WTC11 (cell line): Measurements from ENCODE around the gene CIB2. TPM values are rescaled to one million over a fixed set of nuclear protein-coding genes. Genes with fewer than 3 reads are reported as not detected.

Source experiments
- ATAC-seq: fragments of 200-7000 bp; cut with Tn5 transposase; 2 replicates; pipeline ENCODE4 v1.10.0; 2021; ENCODE audit warnings: mild to moderate bottlenecking, moderate library complexity
- CTCF ChIA-PET: fragments of 300-600 bp; sonication (Branson Sonifier 250); formaldehyde crosslinking; loops from one replicate; lab custom pipeline; 2021; ENCODE audit warnings: antibody characterized with exemption; lab: Charles Lee
- POLR2A ChIA-PET: fragments of 350-600 bp; sonication (Branson Sonifier 250); formaldehyde crosslinking; loops from one replicate; lab custom pipeline; 2021; ENCODE audit warnings: antibody characterized with exemption; lab: Charles Lee
- DNase-seq: peaks from one replicate; pipeline ENCODE4 v3.0.0; 2021; ENCODE audit warnings: low spot score
- H3K27ac Mint-ChIP-seq: 2 replicates; pipeline ENCODE4 v1.8.0; 2021; ENCODE audit warnings: mixed read lengths
- H3K27me3 Mint-ChIP-seq: 2 replicates; pipeline ENCODE4 v1.8.0; 2021; ENCODE audit warnings: low read depth, mild to moderate bottlenecking, moderate library complexity, mixed read lengths
- H3K36me3 Mint-ChIP-seq: 2 replicates; pipeline ENCODE4 v1.8.0; 2021; ENCODE audit warnings: mixed read lengths
- H3K4me1 Mint-ChIP-seq: 2 replicates; pipeline ENCODE4 v1.8.0; 2022; ENCODE audit warnings: mixed read lengths
- H3K4me3 Mint-ChIP-seq: 2 replicates; pipeline ENCODE4 v1.8.0; 2021; ENCODE audit warnings: mild to moderate bottlenecking, moderate library complexity, mixed read lengths
- H3K9me3 Mint-ChIP-seq: 2 replicates; pipeline ENCODE4 v1.8.0; 2021; ENCODE audit warnings: mixed read lengths
- CTCF ChIP-seq: fragments of 200-600 bp; IDR thresholded peaks from 2 replicates; pipeline ENCODE4 v1.8.0; 2022; ENCODE audit warnings: antibody characterized with exemption
- ESRRA ChIP-seq: sonication (generic); formaldehyde crosslinking; IDR thresholded peaks from 2 replicates; pipeline ENCODE4 v1.8.1; 2022; ENCODE audit warnings: mild to moderate bottlenecking, missing genetic modification reagents, borderline replicate concordance
- GABPB1 ChIP-seq: sonication (generic); formaldehyde crosslinking; IDR thresholded peaks from 2 replicates; pipeline ENCODE4 v1.8.1; 2023; ENCODE audit warnings: mild to moderate bottlenecking, missing genetic modification reagents
- GTF2I ChIP-seq: fragments of 250-450 bp; sonication (Bioruptor Pico); conservative IDR thresholded peaks from 2 replicates; pipeline ENCODE4 v1.4.0; 2021; ENCODE audit warnings: mild to moderate bottlenecking
- JAZF1 ChIP-seq: fragments of 250-450 bp; sonication (Bioruptor Pico); IDR thresholded peaks from 2 replicates; pipeline ENCODE4 v1.9.0; 2021; ENCODE audit warnings: moderate library complexity, mild to moderate bottlenecking, inconsistent platforms
- NR1H2 ChIP-seq: sonication (generic); formaldehyde crosslinking; IDR thresholded peaks from 2 replicates; pipeline ENCODE4 v1.9.0; 2021; ENCODE audit warnings: mild to moderate bottlenecking, moderate library complexity, missing genetic modification reagents
- RELA ChIP-seq: sonication (generic); formaldehyde crosslinking; IDR thresholded peaks from 2 replicates; pipeline ENCODE4 v1.8.1; 2022; ENCODE audit warnings: missing genetic modification reagents, mild to moderate bottlenecking, borderline replicate concordance
- TEAD1 ChIP-seq: sonication (generic); formaldehyde crosslinking; IDR thresholded peaks from 2 replicates; pipeline ENCODE4 v1.8.0; 2022; ENCODE audit warnings: mild to moderate bottlenecking, missing genetic modification reagents
- ZBTB21 ChIP-seq: sonication (generic); formaldehyde crosslinking; IDR thresholded peaks from 2 replicates; pipeline ENCODE4 v1.8.1; 2023; ENCODE audit warnings: mild to moderate bottlenecking, missing genetic modification reagents, borderline replicate concordance
- ZNF121 ChIP-seq: sonication (generic); formaldehyde crosslinking; IDR thresholded peaks from 2 replicates; pipeline ENCODE4 v1.8.0; 2023; ENCODE audit warnings: missing genetic modification reagents
- ZNF396 ChIP-seq: fragments of 250-450 bp; sonication (Bioruptor Pico); IDR thresholded peaks from 2 replicates; pipeline ENCODE4 v1.8.0; 2021; ENCODE audit warnings: mild to moderate bottlenecking, moderate library complexity, borderline replicate concordance
- ZNF416 ChIP-seq: fragments of 250-450 bp; sonication (Bioruptor Pico); IDR thresholded peaks from 2 replicates; pipeline ENCODE4 v1.9.0; 2021; ENCODE audit warnings: mild to moderate bottlenecking, inconsistent platforms
- total RNA-seq: library from RNA; stranded (reverse); gene quantifications from 3 replicates; pipeline ENCODE4 v1.2.3, GENCODE V29; 2021
- TF ChIP-seq, protein P1 (sequence below): sonication (generic); formaldehyde crosslinking; IDR thresholded peaks from 2 replicates; pipeline ENCODE4 v1.8.1; 2023; ENCODE audit warnings: mild to moderate bottlenecking, missing genetic modification reagents, moderate library complexity
- TF ChIP-seq, protein P2 (sequence below): sonication (generic); formaldehyde crosslinking; IDR thresholded peaks from 2 replicates; pipeline ENCODE4 v1.8.0; 2023; ENCODE audit warnings: mild to moderate bottlenecking, missing genetic modification reagents
- TF ChIP-seq, protein P3 (sequence below): sonication (generic); formaldehyde crosslinking; IDR thresholded peaks from 2 replicates; pipeline ENCODE4 v1.8.0; 2022; ENCODE audit warnings: mild to moderate bottlenecking, missing genetic modification reagents
- TF ChIP-seq, protein P4 (sequence below): sonication (generic); formaldehyde crosslinking; IDR thresholded peaks from 2 replicates; pipeline ENCODE4 v1.8.1; 2022; ENCODE audit warnings: low read depth, mild to moderate bottlenecking, moderate library complexity, missing genetic modification reagents, borderline replicate concordance

The CIB2 gene
- total RNA-seq, 1 experiment from 2014 or later = 45.2 TPM

DNA sequence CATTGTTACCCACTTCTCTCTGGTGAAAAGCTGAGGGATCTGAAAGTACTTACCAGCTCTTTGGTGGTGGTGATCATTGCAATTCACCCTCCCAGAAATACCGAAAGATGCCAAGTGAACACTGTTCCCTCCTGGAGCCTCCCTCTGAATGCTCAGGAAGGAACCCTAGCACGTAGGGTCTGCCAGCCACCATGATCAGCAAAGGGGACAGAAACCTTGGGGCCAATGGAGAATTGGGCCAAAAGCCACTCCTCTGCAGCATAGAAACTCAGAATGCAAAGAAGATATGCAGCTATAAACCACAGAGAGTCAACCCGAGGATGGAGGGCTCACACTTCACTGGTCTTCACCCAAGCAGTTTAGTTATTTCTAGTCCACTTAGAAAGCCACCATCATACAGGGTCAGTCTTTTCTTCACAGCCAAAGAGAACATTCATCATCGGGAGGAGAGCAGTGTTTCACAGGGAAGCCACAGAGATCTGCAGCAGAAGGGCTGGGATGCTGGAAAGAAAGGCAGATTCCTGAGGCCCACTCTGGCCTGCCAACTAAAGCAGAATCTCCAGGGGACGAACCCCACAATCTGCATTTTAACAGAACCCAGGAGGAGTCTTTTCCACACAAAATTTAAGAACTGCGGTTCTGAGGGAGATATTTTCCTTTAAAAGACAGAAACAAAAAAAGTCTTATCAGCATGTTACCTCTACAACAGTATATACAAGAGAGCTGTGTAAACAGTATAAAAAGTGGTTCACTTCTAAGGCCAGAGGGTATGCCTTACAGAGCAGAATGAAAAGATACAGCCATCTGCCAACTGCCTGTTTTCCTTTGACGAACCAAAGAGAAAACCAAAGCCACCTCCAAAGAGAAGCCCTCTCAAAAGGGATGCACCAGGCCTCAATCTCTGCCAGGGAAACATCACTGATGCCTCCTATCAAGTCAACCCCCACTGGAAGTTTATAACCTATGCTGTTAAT, 65.0 kb downstream of the CIB2 start (continued):
- TF ChIP-seq CTCF (no peak), ZNF121 (CRISPR knock-in tag) (no peak), TEAD1 (no peak), JAZF1 (CRISPR knock-in tag) (no peak), ZBTB21 (no peak)
- TF ChIP-seq, protein P1, sequence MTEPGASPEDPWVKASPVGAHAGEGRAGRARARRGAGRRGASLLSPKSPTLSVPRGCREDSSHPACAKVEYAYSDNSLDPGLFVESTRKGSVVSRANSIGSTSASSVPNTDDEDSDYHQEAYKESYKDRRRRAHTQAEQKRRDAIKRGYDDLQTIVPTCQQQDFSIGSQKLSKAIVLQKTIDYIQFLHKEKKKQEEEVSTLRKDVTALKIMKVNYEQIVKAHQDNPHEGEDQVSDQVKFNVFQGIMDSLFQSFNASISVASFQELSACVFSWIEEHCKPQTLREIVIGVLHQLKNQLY (CRISPR knock-in tag) = no peak
- TF ChIP-seq, protein P2, sequence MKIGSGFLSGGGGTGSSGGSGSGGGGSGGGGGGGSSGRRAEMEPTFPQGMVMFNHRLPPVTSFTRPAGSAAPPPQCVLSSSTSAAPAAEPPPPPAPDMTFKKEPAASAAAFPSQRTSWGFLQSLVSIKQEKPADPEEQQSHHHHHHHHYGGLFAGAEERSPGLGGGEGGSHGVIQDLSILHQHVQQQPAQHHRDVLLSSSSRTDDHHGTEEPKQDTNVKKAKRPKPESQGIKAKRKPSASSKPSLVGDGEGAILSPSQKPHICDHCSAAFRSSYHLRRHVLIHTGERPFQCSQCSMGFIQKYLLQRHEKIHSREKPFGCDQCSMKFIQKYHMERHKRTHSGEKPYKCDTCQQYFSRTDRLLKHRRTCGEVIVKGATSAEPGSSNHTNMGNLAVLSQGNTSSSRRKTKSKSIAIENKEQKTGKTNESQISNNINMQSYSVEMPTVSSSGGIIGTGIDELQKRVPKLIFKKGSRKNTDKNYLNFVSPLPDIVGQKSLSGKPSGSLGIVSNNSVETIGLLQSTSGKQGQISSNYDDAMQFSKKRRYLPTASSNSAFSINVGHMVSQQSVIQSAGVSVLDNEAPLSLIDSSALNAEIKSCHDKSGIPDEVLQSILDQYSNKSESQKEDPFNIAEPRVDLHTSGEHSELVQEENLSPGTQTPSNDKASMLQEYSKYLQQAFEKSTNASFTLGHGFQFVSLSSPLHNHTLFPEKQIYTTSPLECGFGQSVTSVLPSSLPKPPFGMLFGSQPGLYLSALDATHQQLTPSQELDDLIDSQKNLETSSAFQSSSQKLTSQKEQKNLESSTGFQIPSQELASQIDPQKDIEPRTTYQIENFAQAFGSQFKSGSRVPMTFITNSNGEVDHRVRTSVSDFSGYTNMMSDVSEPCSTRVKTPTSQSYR = no peak
- TF ChIP-seq, protein P3, sequence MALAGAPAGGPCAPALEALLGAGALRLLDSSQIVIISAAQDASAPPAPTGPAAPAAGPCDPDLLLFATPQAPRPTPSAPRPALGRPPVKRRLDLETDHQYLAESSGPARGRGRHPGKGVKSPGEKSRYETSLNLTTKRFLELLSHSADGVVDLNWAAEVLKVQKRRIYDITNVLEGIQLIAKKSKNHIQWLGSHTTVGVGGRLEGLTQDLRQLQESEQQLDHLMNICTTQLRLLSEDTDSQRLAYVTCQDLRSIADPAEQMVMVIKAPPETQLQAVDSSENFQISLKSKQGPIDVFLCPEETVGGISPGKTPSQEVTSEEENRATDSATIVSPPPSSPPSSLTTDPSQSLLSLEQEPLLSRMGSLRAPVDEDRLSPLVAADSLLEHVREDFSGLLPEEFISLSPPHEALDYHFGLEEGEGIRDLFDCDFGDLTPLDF (CRISPR knock-in tag) = no peak
- TF ChIP-seq, protein P4, sequence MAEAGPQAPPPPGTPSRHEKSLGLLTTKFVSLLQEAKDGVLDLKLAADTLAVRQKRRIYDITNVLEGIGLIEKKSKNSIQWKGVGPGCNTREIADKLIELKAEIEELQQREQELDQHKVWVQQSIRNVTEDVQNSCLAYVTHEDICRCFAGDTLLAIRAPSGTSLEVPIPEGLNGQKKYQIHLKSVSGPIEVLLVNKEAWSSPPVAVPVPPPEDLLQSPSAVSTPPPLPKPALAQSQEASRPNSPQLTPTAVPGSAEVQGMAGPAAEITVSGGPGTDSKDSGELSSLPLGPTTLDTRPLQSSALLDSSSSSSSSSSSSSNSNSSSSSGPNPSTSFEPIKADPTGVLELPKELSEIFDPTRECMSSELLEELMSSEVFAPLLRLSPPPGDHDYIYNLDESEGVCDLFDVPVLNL = no peak

GRCh38 chr15:78065284-78065872, 65.9 kb downstream of the CIB2 start:
- ChIA-PET POLR2A (no interaction called here), CTCF (interaction anchor here (1.3 kb wide), 1 partner anchor 65 kb away, joined by 3 read pairs; no protein-coding TSS in a partner anchor)
- H3K4me3 Mint-ChIP-seq = no peak overlapping the region
- ATAC-seq (no peak), DNase-seq (peak; percentile 5)
- TF ChIP-seq GABPB1 (CRISPR knock-in tag) (peak; percentile 83), ZNF396 (CRISPR knock-in tag) (no peak), NR1H2 (CRISPR knock-in tag) (no peak)
- H3K27ac Mint-ChIP-seq = no peak overlapping the region; the same call in 1 of the 2 replicates
- H3K9me3 Mint-ChIP-seq = no peaks in the 10 kb centered on the region
- no peaks in the 10 kb centered on the region for H3K27me3 Mint-ChIP-seq
- no peaks in the 10 kb centered on the region for H3K36me3 Mint-ChIP-seq
- peaks cover 7% of the 10 kb centered on the region for H3K4me1 Mint-ChIP-seq

DNA sequence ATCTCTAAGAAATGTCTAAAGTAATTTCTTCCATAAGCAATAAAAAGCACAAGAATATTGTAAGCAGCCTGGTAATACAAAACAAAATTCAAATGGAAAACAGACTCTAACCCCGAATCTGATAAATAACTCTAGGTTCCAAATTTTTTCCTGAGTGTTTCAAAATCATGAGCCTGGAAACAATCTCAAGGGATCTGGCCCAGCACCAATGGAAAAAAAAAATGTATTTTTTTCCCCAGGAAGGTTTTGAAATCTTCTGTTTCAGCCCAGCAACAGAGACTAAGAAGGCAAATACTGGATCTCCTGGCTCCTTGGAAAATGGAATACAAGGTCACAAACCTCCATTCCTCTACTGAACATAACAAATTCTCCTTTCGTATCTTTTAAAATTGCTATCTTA, 66.7 kb downstream of the CIB2 start:
- H3K27ac Mint-ChIP-seq = no peak overlapping the region
- TF ChIP-seq ESRRA (CRISPR knock-in tag) (no peak), GTF2I (CRISPR knock-in tag) (no peak), RELA (CRISPR knock-in tag) (no peak), ZNF416 (CRISPR knock-in tag) (no peak)
- no peaks in the 10 kb centered on the region for H3K9me3 Mint-ChIP-seq
- peaks cover 7% of the 10 kb centered on the region for H3K4me1 Mint-ChIP-seq
- ATAC-seq (no peak), DNase-seq (no peak)
- no peak overlapping the region for H3K4me3 Mint-ChIP-seq
- no peaks in the 10 kb centered on the region for H3K27me3 Mint-ChIP-seq
- no peaks in the 10 kb centered on the region for H3K36me3 Mint-ChIP-seq
- ChIA-PET POLR2A (no interaction called here), CTCF (interaction anchor here (1.3 kb wide), 1 partner anchor 64 kb away, joined by 3 read pairs; no protein-coding TSS in a partner anchor)
